HG03108 (cell line): ENCODE data around the gene CLK2.
A peak's percentile ranks its signal among the peaks of the same experiment; 100 is the strongest.
"Not testable (repeated sequence)": the region's sequence is repeated elsewhere in the genome, so short reads cannot be mapped to it uniquely, and the experiment has no call there.

ENCODE experiments used
- ATAC-seq: cut with Tn5 transposase; IDR thresholded peaks from one replicate; pipeline ENCODE4 v1.9.1; 2021; ENCODE audit warnings: moderate library complexity; ENCODE audit not compliant: unreplicated experiment

Gene CLK2

GRCh38 chr1:155269381-155269780 lies 3.9 kb downstream of the CLK2 start:
- ATAC-seq: no peak

DNA sequence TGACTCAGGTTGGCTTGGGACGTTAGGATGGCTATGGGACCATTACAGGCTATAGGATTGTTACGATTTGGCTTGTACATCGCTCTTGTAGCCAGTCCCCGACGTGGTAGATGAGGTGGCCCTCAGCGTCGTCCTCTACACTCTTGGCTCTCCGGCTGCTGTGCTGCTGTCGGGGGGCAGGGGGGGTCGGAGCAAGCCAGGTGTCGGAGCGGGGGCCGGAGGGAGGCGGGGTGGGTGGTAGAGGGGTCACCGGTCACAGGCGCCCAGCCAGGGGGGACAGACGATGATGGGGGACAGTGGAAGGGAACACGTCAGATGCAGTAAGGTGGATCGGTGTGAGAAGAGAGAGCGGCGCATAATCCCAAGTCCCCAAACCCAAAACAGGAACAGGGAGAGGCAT lies 4.7 kb downstream of the CLK2 start:
- ATAC-seq: no peak

DNA sequence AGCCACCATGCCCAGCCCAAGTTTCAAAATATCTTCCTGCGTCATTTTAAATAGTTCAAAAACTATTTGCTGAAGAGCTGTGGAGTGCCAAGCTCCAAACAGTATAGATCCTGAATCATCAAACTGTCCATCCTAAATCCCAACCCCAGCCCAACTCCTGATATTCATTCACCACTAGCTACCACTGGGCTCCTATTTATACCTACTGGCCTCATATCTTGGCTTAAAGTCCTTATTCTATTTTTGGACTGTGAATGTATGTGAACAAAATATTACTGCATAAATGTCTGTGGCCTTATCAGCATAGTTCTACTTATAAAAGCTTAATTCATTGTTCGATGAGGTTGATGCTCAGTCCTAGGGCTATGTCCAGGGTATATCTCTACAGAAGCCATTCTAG lies 5.9 kb downstream of the CLK2 start:
- ATAC-seq: no peak

- ATAC-seq: no peak
Measured at GRCh38 chr1:155266553-155266952, 6.8 kb downstream of the CLK2 start.

DNA sequence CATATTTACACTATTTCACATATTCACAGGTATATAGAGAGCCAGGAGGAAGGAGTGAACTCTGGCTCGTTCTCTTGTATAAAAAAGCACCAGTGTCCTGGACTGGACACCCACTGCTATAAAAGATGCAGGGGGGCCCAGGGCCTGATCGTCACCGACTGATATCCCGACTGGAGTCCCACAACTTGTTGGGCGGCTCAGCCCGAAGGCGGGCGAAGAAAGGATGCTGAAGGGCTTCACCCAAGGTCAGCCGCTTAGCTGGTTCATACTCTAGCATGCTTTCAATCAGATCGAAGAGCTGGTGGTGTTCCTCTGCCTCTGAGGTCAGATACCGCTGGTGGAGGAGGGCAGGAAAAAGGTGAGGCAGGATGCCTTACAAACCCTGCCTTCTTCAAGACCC lies 10.2 kb downstream of the CLK2 start:
- ATAC-seq: no peak

- ATAC-seq: peak; percentile 92
Measured at GRCh38 chr1:155261852-155262673, 11.2 kb downstream of the CLK2 start, which contains the start of gene SCAMP3. TSS of gene SCAMP3 (minus strand) at chr1:155262360. CDS start at chr1:155262151, 209 bp downstream.

- ATAC-seq: peak; percentile 8
Measured at GRCh38 chr1:155261493-155261851, 11.8 kb downstream of the CLK2 start.

DNA sequence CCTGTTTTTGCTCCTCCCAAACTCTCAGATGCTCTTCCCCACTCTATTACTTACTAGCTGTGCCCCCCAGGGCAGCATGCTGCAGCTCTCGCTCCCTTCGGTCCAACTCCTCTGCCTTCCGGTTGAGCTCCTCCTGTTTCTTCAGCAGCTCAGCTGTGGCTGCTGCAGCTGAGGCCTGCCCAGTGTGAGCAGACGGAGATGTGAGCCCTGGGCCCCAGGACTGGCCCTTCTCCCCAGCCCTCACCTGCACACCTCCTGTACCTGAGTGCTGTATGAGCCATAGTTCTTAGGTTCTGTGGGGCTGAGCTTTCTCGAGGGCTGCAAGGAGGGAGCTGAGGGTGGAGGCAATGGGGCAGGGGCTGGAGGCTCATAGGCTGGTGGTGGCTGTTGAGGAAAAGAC lies 13.0 kb downstream of the CLK2 start:
- no peak for ATAC-seq

DNA sequence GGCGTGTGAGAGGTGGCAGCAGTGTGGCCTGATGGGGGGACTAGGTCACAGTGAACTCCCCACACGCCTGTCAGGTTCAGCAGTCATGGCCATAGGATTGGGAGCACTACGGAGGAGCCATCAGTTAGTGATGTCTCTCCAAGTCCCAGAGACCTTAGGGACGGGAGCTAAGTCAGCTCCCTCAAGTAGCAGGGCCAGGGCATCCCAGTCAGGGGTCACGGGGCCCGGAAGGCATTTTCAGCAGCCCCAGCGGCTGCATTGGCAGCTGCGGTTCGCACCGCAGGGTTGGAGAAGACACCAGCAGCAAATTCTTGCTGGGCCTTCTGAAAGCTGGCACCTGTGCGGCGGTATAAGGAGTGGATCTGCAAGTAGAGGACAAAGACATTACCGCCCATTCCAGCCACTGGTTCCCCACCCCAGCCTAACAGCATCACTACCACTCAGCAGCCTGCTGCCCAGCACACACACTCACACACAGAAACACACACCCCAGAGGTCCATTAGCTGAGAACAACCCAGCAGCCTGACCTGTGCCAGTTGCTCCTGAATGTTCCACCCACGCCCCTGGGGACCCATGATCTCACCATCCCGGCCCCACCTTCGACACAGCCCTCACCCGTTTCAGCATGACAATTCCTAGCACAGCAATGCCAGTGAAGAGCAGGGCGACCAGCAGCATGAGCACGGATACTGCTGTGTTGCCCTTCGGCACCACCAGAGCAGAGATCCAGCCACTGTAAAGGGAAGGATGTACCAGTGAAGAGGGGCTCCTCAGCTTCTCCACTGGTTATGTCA lies 17.0 kb downstream of the CLK2 start:
- no peak for ATAC-seq

GRCh38 chr1:155255243-155256007 lies 17.9 kb downstream of the CLK2 start, which contains the start of gene ENTREP3:
TSS of gene ENTREP3 (minus strand) at chr1:155255483. CDS start at chr1:155254877, 606 bp downstream.
- peak; percentile 45 for ATAC-seq

GRCh38 chr1:155254714-155255242 lies 18.5 kb downstream of the CLK2 start:
- no peak for ATAC-seq

- no peak for ATAC-seq
Measured at GRCh38 chr1:155254228-155254713, 19.0 kb downstream of the CLK2 start.

DNA sequence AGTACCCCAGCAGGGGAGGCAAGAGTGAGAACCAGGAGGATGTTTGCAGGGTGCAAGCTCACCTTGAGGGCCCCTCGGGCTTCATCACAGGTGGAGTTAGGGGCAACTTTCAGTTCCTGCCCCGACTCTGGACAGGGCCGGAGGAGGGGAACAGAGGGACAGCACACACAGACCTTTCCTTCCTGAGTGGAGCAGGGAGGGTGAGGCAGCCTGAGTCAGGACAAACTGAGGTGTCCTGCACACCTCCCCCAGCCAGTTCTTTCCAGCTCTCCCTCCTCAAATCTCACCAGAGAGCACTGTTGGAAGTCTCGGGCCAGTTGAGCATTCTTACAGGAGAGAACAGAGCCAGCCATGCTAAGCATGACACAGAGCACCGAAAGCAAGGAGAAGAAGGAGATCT lies 19.5 kb downstream of the CLK2 start:
- ATAC-seq: no peak

DNA sequence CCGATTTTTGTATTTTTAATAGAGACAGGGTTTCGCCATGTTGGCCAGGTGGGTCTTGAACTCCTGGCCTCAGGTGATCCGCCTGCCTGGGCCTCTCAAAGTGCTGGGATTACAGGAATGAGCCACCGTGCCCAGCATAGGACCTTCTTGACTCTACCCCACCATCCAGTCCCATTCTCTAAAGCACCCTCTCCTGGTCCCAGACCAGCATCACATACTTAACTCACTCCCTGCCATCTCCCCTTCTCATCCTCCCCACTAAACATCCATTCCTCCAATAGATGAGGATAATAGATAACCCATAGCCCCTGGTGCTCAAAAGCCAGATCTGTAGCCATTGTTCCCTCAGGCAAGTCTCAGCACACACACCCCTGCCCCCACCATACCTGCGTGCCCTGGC lies 20.1 kb downstream of the CLK2 start:
- ATAC-seq: no peak

DNA sequence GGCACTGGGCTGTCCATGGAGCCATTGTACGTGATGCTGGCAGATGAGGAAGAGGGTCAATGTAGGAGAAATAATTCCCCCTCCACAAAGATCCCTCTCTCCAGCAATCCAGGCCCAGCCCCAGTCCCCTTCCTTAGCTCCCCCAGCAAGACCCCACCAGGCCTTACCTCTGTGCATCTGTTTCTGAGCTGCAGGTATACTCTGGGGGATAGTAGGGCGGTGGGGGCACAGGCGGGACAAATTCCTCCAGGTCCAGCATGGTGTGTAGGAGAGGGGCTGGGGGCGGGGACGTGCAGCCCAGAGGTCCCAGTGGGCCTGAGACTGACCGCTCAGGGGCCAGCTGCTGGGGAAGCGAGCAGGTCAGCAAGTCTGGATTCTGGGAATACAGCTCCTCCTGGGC lies 21.7 kb downstream of the CLK2 start:
- no peak for ATAC-seq

- peak; percentile 85 for ATAC-seq
Measured at GRCh38 chr1:155250633-155251449, 22.5 kb downstream of the CLK2 start.

- peak; percentile 5 for ATAC-seq
Measured at GRCh38 chr1:155250246-155250632, 23.1 kb downstream of the CLK2 start.

DNA sequence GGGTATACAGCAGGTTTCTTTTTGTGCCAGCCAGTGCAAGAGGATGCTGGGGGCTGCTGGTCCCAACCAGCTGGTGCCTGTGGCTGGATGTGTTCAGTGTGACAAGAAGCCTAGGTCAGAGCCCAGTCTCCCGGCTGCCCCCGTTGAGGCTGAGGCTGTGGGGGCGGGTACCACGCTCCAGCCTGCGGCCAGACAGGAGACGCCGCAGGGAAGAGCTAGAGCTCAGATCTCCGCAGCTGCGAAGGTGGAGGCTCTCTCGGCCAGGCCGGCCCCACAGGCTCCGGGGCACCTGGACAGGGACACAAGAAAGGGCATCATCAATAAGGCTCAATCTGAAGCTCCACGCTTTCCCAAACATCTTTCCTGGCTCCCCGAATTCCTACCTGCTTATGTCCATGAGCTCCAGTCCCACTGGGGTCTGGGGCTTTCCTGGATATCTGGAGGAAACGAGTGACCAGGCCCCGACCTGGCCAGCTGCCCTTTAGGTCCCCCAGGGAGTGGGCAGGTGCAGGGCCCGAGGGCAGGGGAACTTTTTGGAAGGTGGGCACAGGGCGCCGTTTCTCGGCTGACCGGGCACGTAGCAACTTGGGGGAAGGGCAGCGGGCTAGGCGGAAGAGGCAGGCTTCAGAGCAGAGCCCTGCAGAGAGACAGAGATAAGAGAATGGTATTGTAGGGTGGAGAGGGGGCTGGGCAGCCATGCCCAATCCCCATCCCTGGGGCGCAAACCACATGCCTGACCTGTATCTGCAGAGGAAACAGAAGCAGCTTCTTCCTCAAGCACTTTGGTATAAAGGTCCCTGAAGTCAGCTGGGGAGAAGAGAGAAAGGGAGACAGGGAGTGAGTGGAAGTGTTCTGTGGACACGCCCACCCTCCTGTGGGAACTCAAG lies 25.4 kb downstream of the CLK2 start:
- no peak for ATAC-seq

DNA sequence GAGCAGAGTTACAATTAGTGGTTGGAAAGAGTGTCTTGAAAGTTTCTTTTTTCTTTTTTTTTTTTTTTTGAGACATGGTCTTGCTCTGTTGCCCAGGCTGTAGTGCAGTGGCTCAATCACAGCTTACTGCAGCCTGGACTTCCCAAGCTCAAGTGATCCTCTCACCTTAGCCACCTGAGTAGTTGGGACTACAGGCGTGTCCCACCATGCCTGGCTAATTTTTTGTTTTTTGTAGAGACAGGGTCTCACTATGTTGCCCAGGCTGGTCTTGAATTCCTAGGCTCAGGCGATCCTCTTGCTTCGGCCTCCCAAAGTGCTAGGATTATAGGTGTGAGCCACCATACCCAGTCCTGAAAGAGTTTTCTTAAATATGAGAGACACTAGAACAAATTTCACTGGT lies 26.5 kb downstream of the CLK2 start:
- not testable (repeated sequence) for ATAC-seq
